ENCODE measurements around the gene PITPNM1. TPM values are rescaled to one million over a fixed set of nuclear protein-coding genes. Genes with fewer than 3 reads are reported as not detected.

Gene PITPNM1
- total RNA-seq, 1 donor from 2014 or later, result 50.8 TPM

GRCh38 chr11:67528376-67528775, 23.2 kb upstream of the PITPNM1 start:
- H3K4me3 ChIP-seq (ENCODE audit: low read depth, low read length), result no peak overlapping the region
- H3K36me3 ChIP-seq (ENCODE audit: control insufficient read depth, insufficient read depth, low read length), result no peaks in the 10 kb centered on the region
- no peaks in the 10 kb centered on the region for H3K27me3 ChIP-seq (ENCODE audit: control insufficient read depth, insufficient read depth, low read length)
- DNase-seq (ENCODE audit: low read depth), result no peak
- TF ChIP-seq CTCF (IDR thresholded peaks at IDR 0.05; ENCODE audit: insufficient read depth, low read length, poor library complexity, severe bottlenecking), result no peak

GRCh38 chr11:67525275-67525976, 20.3 kb upstream of the PITPNM1 start:
- no peaks in the 10 kb centered on the region for H3K27me3 ChIP-seq (ENCODE audit: control insufficient read depth, insufficient read depth, low read length)
- no peak for DNase-seq (ENCODE audit: low read depth)
- no peak for TF ChIP-seq CTCF (IDR thresholded peaks at IDR 0.05; ENCODE audit: insufficient read depth, low read length, poor library complexity, severe bottlenecking)

GRCh38 chr11:67524480-67524808, 19.3 kb upstream of the PITPNM1 start:
- TF ChIP-seq CTCF (IDR thresholded peaks at IDR 0.05; ENCODE audit: insufficient read depth, low read length, poor library complexity, severe bottlenecking), result no peak

More at GRCh38 chr11:67525275-67525976, 20.3 kb upstream of the PITPNM1 start:
- H3K36me3 ChIP-seq (ENCODE audit: control insufficient read depth, insufficient read depth, low read length), result no peaks in the 10 kb centered on the region
- H3K4me3 ChIP-seq (ENCODE audit: low read depth, low read length), result no peak overlapping the region

GRCh38 chr11:67523556-67524479, 18.7 kb upstream of the PITPNM1 start:
- no peaks in the 10 kb centered on the region for H3K27me3 ChIP-seq (ENCODE audit: control insufficient read depth, insufficient read depth, low read length)
- no peak for DNase-seq (ENCODE audit: low read depth)
- no peak for TF ChIP-seq CTCF (IDR thresholded peaks at IDR 0.05; ENCODE audit: insufficient read depth, low read length, poor library complexity, severe bottlenecking)
- H3K36me3 ChIP-seq (ENCODE audit: control insufficient read depth, insufficient read depth, low read length), result no peaks in the 10 kb centered on the region
- no peak overlapping the region for H3K4me3 ChIP-seq (ENCODE audit: low read depth, low read length)

More at GRCh38 chr11:67524480-67524808, 19.3 kb upstream of the PITPNM1 start:
- DNase-seq (ENCODE audit: low read depth), result no peak
- no peak overlapping the region for H3K4me3 ChIP-seq (ENCODE audit: low read depth, low read length)
- H3K27me3 ChIP-seq (ENCODE audit: control insufficient read depth, insufficient read depth, low read length), result no peaks in the 10 kb centered on the region
- no peaks in the 10 kb centered on the region for H3K36me3 ChIP-seq (ENCODE audit: control insufficient read depth, insufficient read depth, low read length)

GRCh38 chr11:67522844-67523555, 17.8 kb upstream of the PITPNM1 start, which contains the start of gene CABP2:
TSS of gene CABP2 (minus strand) at chr11:67523446. CDS start at chr11:67523326, 120 bp downstream.
- Histone ChIP-seq H3K36me3 (ENCODE audit: control insufficient read depth, insufficient read depth, low read length) (no peaks in the 10 kb centered on the region), H3K4me3 (ENCODE audit: low read depth, low read length) (no peak within 1 kb of the TSS), H3K27me3 (ENCODE audit: control insufficient read depth, insufficient read depth, low read length) (no peaks in the 10 kb centered on the region)
- DNase-seq (ENCODE audit: low read depth), result no peak
- TF ChIP-seq CTCF (IDR thresholded peaks at IDR 0.05; ENCODE audit: insufficient read depth, low read length, poor library complexity, severe bottlenecking), result no peak

All from kidney epithelial cell (primary cell).